ENCODE data around the gene PFDN2.

PFDN2 gene

DNA sequence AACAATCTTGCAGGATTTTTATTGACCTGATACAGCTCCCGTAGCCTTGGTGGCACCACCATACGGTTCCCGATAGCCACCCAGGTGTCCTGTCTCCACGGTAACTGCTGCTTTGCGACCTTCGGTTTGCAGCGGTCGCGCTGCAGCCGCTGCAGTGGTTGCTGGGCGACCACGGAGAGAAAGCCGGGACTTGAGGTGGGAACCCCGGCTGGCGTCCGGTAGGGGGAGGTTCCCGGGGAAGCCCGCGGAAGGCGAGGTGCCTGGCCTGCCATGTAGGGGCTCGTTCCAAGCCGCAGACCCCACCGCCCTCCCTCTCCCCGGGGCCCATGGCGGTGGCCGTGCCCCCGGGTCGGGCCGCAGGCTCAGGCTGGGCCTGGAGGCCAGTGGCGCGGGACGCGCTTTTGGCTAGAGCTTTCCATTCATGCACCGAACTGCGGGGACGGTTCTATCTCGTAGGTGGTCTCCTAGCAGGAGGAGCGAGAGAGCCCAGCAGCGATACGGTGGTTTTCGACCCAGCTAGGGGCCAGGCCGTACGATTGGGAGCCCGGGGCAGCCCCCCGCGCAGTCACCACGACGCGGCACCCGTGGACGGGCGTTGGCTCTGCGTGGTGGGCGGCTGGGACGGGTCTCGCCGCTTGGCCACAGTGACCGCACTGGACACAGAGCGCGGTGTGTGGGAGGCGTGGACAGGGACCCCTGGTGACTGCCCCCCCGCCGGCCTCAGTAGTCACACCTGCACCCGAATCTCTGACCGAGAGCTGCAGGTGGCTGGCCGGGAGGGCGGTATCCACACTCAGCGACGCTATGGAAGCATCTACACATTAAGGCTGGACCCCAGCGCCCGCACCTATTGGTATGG is 19.4 kb downstream of the PFDN2 start, which contains the start of gene KLHDC9:
Gene KLHDC9, plus strand, starts transcription at position 152 of the 859 bp plus-strand sequence. Its CDS starts 175 bp downstream, at position 327.
- DNase-seq = peak; percentile 80

DNA sequence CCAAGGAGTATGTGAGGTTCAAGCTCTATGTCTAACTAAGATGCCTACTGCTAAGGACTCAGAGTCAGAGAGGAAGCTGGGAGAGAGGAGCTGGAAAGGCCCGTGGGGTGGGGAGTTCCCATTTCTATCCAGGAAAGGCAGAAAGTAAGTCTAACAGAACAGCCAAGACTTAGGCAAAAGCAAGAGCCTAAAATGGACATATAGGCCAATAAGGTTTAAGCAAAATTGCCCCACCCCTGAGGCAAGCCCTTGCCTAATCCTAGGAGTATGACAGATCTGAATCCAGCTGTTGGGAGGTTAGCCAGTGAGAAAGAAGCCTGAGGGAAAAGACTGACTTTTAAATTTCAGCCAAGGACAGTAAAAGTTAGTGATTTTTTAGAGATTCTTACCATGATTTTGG is 21.3 kb downstream of the PFDN2 start:
- no peak for DNase-seq

DNA sequence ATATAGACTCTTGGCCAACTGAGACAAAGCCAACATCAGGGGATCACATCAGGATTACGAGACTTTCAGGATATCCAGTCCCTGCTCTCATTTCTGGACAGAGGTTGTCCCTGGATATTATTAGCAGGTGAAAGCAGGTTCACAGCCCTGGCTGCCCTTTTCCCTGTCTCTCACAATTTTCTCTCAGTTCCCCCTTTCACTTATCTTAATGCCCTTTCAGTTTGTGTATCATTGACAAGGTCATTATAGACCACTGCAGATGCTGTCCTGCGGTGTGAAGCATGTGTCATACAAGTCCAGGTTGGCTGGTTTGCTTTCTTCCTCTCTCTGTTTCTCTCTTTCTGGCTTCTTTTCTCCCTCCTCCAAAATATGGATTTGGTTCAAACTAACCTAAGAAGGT is 21.8 kb downstream of the PFDN2 start:
- no peak for DNase-seq

DNA sequence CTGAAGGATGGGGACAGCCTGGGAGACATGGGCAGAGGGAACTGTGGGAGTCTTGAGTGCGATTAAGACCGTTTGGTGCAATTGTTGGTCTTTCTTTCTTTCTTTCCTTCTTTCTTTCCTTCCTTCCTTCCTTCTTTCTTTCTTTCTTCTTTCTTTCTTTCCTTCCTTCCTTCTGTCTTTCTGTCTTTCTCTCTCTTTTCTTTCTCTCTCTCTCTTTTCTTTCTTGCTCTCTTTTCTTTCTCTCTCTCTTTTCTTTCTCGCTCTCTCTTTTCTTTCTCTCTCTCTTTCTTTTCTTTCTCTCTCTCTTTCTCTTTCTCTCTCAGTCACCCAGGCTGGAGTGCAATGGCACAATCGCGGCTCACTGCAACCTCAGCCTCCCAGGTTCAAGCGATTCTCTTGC is 22.6 kb downstream of the PFDN2 start:
- no peak for DNase-seq

DNA sequence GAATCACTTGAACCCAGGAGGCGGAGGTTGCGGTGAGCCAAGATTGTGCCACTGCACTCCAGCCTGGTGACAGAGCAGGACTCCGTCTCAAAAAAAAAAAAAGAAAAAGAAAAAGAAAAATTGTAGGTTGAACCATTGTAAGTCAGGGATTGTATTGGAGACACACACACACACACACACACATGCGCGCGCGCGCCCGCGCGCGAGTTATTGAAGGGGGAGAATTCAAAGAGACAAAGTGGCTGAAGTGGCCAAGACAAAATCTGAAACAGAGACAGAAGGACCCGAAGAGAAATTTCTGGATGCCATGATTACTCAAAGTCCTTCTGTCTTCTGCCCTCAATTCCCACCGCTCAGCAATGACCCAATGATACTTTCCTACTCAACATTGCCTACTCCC is 23.4 kb downstream of the PFDN2 start:
- DNase-seq = no peak

DNA sequence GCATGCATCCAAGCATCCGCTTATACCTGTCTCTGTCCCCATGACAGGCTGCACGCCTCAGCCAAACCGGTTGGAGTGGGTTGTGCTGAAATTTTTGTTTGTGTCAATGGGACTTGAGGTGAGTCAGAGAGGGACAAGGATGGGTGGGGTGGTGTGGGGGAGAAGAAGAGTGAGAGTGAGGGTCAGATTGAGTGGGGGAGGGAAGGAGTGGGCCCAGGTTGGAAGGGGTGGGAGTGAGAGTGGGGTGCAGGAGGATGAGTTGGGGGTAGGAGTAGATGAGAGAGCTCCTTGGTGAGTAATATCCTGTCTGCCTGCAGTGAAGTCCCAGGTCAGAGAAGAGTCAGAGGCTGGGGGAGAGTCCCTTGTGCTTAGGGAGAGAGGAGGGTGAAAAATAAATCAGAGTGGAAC is 25.2 kb downstream of the PFDN2 start:
- DNase-seq = no peak

DNA sequence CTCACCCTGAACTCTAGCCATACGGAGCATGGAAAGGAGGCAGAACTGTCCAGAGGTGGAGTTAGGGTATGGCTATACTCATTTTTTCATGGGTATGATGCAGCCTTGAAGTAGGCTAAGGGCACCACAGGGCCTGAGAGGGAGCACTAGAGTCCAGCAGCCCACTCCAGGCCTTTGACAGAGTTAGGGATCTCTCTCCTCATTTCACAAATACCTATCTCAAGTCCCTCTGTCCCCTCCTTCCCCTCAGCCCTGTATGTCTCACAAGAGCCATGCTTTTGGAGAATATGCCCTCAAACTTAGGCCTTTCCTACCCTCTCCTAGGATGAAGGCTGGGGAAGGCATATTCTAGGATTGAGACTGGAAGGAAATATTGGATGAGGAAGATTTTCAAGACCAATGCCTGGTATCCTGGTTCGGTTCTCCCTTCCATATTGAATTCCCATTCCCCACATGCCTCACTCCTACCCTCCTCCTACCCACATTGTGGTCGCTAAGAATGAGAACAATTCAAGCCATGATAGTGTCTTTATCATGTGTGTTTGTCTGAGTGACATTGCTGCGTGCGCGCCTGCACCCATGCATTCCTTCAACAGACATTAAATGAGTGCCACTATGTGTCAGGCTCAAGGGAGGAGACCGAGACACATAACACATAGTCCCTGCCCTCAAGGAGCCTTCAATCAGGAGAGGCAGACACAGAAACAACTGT is 25.9 kb downstream of the PFDN2 start:
- DNase-seq = no peak

DNA sequence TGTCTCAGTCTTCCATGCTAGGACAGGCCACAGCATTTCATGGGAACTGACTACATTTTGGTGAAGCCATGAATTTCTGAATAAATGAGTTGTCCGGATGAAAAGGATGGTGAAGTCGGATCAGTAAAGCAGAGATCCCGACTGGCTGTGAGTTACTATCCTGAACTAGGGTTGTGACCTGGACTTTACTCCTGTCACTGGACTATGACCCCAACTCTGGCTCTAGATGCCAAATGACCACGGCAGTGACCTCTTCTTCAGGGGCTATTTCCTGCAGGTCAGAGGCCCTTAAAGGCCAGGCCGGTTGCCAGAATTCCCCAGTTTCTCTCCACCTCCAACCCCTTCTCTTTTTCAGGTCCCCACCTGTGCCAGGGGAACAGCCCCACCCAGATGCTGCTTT is 26.7 kb downstream of the PFDN2 start:
- no peak for DNase-seq

DNA sequence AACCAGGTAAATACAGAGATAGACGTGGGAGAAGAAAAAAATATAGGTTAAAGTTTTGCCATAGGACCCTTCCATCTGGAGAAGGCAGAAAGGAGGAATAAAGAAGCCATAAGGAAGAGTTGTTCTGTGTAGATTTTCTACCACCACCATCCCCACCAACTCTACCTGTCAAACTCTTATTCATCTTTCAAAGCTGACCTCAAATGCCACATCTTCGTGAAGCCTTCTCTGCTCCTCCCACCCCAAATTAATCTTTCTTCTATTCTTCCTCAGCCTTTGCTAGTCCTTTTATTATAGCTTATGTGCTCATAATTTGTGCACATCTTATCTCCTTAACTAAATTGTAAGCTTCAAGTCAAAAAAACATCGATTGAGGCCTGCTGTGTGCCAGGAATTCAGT is 27.2 kb downstream of the PFDN2 start:
- DNase-seq = no peak

DNA sequence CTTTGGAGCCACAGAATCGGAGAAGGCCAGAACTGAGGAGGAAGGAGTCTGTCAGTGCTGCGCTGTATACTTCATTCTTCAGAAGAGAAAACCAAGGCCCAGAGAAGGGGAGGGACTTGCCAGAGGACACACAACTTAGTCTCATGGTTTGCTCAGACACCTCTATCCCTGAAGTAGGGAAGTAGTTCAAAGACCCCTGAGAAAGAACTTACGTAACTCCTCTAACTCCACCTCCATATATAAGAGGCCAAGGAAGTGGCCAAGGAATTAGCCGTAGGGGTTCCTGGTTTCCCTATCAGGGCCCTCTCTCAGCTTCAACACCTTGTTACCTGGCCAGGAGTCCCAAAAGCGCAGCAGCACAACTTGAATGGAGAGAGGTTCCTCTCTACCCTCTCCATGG is 27.9 kb downstream of the PFDN2 start:
- no peak for DNase-seq

DNA sequence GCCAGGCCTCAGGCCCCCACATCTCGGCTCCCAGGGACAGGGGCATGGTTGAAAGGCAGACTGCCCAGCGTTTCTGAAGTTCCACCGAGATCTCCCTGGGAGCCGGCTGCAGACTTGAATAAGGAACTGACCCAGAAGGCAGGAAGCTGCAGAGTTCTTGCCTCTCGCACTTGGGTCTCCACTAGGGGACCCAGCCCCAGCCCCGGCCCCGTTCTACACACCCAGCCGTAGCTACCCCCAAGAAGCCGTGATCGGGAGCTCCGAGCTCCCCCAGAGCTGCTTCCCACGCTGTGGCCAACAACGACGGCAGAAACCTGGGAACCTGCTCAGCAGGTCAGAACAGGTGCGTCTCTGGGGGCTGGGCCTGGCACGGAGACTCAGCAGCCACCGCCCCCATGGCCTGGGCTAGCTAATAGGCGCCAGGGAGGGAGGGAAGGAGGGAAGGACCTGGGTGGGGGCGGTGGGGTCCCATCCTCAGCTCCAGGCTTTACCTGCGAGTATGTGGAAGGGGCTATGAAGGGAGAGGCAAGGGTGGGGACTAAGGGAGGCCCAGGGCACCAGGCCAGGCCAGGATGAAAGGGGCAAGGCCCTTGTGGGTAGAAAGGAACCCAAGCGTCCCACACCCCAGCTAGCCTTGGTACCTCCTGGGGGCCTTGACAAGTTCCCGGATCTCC is 28.4 kb downstream of the PFDN2 start, which contains the start of gene NECTIN4:
Gene NECTIN4, minus strand, starts transcription at position 308 of the 674 bp plus-strand sequence. Its CDS starts 262 bp downstream, at position 46.
- no peak for DNase-seq

DNA sequence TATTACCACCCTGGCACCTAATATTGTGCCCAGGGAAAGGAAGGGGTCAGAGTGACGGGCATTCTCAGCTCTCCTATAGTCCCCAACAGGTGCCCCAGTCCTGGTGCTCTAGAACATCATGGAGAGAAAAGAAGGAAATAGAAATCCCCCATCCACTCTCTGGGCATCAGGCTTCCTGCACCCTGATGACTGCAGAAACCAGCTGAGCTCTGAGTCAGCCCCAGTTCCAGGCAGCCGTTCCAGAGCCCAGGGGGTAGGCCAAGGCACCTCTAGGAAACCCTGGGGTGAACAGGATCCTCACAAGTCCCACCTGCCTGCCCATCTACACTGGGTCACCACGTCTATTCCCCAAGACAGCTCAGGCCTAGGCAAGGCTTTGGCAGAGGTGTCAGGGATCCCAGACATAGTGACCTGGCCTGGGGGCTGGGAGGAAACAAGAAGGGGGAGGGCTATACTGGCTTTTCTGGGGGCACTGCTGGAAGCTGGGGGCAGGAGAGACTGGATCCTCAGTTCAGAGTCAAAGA is 29.2 kb downstream of the PFDN2 start:
- no peak for DNase-seq

DNA sequence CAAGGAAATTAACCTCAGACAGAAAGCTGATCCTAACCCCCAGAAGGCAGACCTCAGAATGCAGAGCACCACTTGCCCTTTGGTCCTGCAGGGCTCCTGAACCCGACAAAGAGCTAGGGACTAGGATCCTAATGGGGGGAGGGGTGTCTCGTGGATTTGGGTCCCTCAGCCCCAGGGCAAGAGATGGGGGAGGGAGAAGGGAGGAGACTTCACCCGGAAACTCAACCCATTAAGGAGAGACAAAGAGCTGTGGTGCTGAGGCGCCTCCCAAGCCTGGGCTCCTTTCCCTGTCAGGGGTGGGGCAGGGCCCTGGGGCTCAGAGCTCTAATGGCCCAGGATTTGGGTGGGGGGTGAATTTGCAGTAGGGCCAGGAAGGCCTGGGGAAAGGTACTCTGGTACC is 31.4 kb downstream of the PFDN2 start:
- DNase-seq = no peak

DNA sequence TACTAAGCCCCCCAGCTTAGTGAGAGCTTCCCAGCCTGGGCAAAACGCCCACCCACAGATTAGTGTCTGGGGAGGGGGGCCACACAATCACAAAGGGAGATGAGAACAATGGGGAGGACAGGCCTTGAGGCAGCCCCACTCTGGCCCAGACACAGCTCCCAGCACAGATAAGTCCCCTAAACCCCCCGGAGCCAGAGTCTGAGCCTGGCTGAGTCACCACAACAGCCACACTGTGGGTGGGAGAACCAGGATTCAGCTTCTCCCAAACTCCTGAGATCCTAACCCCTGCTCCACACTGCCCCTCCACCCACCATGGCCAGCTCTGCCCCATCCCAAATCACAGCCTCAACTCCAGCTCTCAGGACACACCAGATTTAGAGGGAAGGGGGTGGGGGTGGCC is 32.7 kb downstream of the PFDN2 start:
- no peak for DNase-seq

DNA sequence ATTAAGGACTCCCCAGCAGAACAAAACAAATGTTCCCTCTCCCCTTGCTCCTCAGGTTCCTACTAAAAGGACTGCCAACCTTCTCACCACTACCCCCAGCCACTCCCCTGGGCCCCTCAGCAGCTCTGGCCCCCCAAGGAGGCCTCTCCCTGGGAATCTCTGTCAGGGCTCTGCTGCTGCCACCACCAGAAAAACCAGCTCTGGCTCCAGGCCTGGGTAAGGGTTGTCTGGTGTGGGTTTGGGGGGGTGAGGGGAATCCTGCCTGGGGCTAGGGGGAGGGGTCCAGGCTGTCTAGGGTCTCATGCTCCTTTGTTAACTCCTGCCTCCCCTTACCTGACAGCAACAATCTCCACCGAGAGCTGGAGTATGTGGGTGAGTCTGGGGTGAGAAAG is 33.2 kb downstream of the PFDN2 start:
- DNase-seq = no peak

DNA sequence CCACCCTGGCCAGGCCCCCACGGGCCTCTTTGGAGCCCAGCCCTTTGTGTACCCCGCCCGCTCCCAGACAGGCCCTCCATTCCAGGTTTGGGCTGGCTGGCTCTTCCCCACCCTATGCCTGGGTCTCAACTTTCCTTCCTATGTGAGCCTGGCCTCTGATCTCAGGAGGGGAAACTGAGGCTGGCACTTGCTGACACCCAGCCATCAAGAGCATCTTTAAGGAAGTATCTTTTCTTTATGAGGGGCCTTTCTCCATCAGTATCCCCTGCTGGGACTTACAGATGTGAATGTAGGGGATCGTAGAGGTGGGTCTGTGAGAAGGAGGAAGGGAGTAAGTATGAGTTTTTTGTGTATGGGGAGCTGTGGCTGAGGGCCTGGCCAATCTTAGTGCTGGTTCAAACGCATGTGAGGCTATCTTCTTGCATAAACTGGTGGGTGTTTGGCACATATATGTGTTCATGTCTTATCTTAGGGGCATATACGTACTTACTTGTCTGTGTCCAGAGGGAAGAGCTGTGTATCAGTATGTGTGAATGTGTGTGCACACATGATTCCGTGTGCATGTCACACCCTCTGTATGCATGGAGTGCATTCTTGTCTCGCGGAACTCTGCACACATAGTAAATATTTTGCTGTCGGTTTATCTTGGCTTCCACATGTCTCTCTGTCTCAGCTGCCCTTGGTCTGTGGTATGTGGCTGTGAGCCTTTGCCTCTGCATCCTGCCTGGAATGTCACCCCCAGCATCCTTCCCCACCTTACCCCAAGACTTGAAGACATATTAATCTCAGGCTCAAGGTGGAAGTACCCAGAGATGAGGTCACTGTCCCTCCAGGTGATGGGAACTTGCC is 33.9 kb downstream of the PFDN2 start:
- no peak for DNase-seq

DNA sequence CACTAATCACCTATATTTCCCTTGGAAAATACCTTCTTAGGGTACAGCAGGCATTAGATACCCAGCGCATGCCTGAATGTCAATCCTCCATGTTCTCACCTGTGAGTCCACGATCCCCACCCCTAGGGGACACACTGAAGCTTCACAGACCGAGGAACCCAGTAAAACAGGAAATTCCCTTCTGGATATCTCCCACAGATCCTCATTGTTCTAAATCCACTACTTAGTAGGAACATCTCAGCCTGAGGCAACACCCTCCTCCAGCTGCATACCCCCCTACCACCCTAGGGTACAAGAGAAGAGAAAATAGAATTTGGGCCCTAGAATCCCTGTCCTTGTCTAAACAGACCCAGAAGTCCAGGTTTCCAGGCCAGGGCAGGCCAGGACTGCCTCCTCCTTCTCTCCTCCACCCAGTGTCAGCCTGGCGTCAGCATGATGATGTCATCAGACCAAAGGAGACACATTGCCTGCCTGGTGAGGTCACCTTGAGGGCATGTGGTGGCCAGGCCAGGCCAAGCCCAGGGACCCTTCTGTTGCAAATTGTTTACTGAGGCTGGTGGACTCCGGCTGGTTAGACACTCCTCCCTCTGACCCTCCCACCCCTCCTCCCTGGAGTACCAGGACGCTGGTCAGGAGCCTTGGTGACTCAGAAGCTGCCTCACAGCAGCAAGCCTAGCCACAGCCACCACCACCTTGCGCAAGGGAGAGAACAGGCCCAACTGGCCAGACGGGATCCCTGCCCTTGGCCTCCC is 34.7 kb downstream of the PFDN2 start:
- DNase-seq = no peak

DNA sequence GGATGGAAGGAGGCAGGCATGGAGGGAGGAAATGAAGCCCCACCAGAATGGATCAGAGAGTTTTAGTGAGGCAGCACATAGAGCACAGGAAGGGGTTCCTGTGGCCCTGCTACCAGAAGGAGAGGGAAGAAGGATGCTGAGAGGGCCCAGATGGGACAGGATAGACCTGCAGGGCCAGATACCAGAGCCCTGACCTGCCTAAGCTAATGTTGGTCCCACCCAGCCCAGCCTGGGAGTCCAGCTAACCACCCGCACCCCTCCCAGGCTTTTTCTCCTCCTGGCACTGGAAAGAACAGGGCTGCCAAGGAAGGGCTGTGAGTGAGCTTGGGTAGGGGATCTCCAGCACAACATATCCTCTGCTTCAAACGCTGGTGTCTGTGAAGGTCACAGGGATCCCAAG is 35.4 kb downstream of the PFDN2 start:
- no peak for DNase-seq

DNA sequence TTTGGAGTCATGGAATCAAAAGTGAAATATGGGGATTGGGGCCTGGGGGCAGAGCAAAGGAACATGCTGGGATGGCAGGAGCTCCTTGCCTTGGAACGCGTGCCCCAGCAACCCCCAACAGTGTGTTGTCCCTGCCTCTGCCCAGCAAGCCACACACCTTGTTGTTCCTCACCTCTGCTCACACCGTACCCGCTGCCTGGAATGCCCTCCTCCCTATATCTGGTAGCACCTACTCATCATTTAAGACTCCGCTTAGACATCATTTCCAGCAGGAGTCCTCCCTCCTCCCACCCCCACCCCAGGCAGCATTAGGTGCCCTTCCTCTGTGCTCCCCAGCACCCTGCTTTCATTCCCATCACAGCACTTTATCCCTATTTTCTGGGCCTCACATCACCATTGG is 36.3 kb downstream of the PFDN2 start:
- DNase-seq = no peak

DNA sequence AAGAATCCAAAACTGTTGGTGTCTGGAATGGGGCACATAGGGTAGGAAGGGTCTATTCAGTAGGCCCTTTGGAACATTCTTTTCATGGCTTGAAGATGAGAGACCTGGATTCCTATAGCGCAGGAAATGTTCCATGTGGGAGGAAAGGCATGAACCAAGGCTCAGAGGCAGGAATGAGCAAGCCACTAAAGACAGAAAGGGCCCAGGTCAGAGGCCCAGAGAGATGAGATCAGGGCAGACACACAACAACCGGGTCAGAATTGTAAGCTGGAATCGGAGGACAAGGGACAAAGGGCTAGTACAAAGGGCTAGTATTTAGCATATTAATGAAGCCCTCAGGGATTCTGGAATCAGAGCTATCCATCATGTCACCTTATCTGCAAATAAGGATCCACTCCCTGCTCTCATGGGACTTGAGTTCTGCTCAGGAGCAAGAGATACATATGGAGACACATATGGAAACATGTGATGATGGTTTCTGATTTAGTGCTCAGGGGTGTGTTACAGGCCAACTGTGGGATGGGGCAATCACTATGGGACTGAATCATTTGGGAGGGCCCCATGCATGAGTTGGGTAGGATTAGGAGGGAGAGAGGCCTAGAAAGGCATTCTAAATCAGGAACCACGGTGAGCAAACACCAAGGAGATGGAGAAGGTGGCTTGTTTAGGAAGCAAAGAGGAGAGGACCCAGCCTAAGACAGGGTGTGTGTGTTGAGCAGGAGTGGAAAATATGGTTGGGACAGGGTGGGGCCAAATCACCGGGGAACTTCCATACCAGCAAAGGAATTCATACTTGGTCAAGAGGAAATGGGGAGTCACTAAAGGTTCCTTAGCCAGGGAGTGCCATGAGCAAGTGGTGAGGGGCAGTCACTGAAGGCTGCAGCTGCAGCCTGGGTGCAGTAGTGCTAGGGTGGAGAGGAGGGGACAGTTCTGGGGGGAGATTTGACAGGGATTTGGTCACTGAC is 37.1 kb downstream of the PFDN2 start:
- no peak for DNase-seq
